ENCODE results near the gene HRC. TPM values are rescaled to one million over a fixed set of nuclear protein-coding genes. Genes with fewer than 3 reads are reported as not detected.
A peak's percentile ranks its signal among the peaks of the same experiment; 100 is the strongest.
"Not testable (repeated sequence)": the region's sequence is repeated elsewhere in the genome, so short reads cannot be mapped to it uniquely, and the experiment has no call there.

Gene HRC
- total RNA-seq, 2 experiments from 2014 or later, result not detected

- no peak for DNase-seq
- H3K4me1 Mint-ChIP-seq, result peaks cover 25% of the 10 kb centered on the region
- no peak overlapping the region for H3K4me3 Mint-ChIP-seq
- H3K27me3 Mint-ChIP-seq, result peaks cover 68% of the 10 kb centered on the region
- no peaks in the 10 kb centered on the region for H3K36me3 Mint-ChIP-seq
- no peaks in the 10 kb centered on the region for H3K9me3 Mint-ChIP-seq (ENCODE audit: low read depth)
- no peak for ATAC-seq
- H3K27ac Mint-ChIP-seq, result no peak overlapping the region
- CTCF ChIA-PET, result no interaction called here
Observed at GRCh38 chr19:49153167-49153809, 1.9 kb downstream of the HRC start.

- Mint-ChIP-seq H3K9me3 (ENCODE audit: low read depth) (no peaks in the 10 kb centered on the region), H3K4me1 (peaks cover 24% of the 10 kb centered on the region), H3K36me3 (no peaks in the 10 kb centered on the region), H3K4me3 (no peak overlapping the region), H3K27ac (no peak overlapping the region), H3K27me3 (peaks cover 65% of the 10 kb centered on the region)
- DNase-seq, result no peak
- no peak for ATAC-seq
- CTCF ChIA-PET, result interaction anchor here (1.1 kb wide), 1 partner anchor 53 kb away, joined by 3 read pairs; no protein-coding TSS in a partner anchor
Observed at GRCh38 chr19:49152119-49152550, 3.1 kb downstream of the HRC start.

- no peaks in the 10 kb centered on the region for H3K9me3 Mint-ChIP-seq (ENCODE audit: low read depth)
- ATAC-seq (no peak), DNase-seq (no peak)
- peaks cover 70% of the 10 kb centered on the region for H3K27me3 Mint-ChIP-seq
- H3K27ac Mint-ChIP-seq, result no peak overlapping the region
- H3K4me3 Mint-ChIP-seq, result no peak overlapping the region
- H3K4me1 Mint-ChIP-seq, result peaks cover 24% of the 10 kb centered on the region
- H3K36me3 Mint-ChIP-seq, result no peaks in the 10 kb centered on the region
- CTCF ChIA-PET, result interaction anchor here (1.0 to 1.9 kb wide), 4 partner anchors 52 to 151 kb away, joined by 3 to 10 read pairs (median 4); no protein-coding TSS in a partner anchor
Observed at GRCh38 chr19:49151267-49152118, 3.7 kb downstream of the HRC start.

- DNase-seq, result no peak
- ATAC-seq, result no peak
- no peak overlapping the region for H3K27ac Mint-ChIP-seq
- peaks cover 25% of the 10 kb centered on the region for H3K4me1 Mint-ChIP-seq
- no peaks in the 10 kb centered on the region for H3K9me3 Mint-ChIP-seq (ENCODE audit: low read depth)
- peaks cover 69% of the 10 kb centered on the region for H3K27me3 Mint-ChIP-seq
- no peaks in the 10 kb centered on the region for H3K36me3 Mint-ChIP-seq
- H3K4me3 Mint-ChIP-seq, result no peak overlapping the region
- CTCF ChIA-PET, result interaction anchor here (1.0 to 1.9 kb wide), 3 partner anchors 53 to 151 kb away, joined by 3 to 10 read pairs (median 4); no protein-coding TSS in a partner anchor
Observed at GRCh38 chr19:49150944-49151243, 4.3 kb downstream of the HRC start.

GRCh38 chr19:49150106-49150943, 4.9 kb downstream of the HRC start:
- peak; percentile 56 for DNase-seq
- peak; percentile 26 for ATAC-seq
- Mint-ChIP-seq H3K27me3 (peaks cover 69% of the 10 kb centered on the region), H3K4me1 (peaks cover 30% of the 10 kb centered on the region), H3K27ac (no peak overlapping the region), H3K4me3 (peak overlapping the region; percentile 69), H3K9me3 (ENCODE audit: low read depth) (no peaks in the 10 kb centered on the region), H3K36me3 (no peaks in the 10 kb centered on the region)
- CTCF ChIA-PET, result interaction anchor here (1.3 to 3.6 kb wide), 5 partner anchors 36 to 150 kb away, joined by 3 to 20 read pairs (median 10); partner anchors contain the start of gene LIN7B

GRCh38 chr19:49149652-49150105, 5.5 kb downstream of the HRC start:
- H3K36me3 Mint-ChIP-seq, result no peaks in the 10 kb centered on the region
- H3K9me3 Mint-ChIP-seq (ENCODE audit: low read depth), result no peaks in the 10 kb centered on the region
- peak overlapping the region; percentile 69 for H3K4me3 Mint-ChIP-seq
- no peak for ATAC-seq
- CTCF ChIA-PET, result interaction anchor here (1.3 to 3.6 kb wide), 3 partner anchors 35 to 52 kb away, joined by 4 to 20 read pairs (median 17); partner anchors contain the start of gene LIN7B
- no peak overlapping the region for H3K27ac Mint-ChIP-seq
- peaks cover 32% of the 10 kb centered on the region for H3K4me1 Mint-ChIP-seq
- H3K27me3 Mint-ChIP-seq, result peaks cover 67% of the 10 kb centered on the region
- DNase-seq, result no peak

GRCh38 chr19:49148784-49149651, 6.2 kb downstream of the HRC start:
- CTCF ChIA-PET, result interaction anchor here (0.8 to 3.6 kb wide), 5 partner anchors 22 to 156 kb away, joined by 3 to 20 read pairs (median 6); partner anchors contain the start of genes GYS1, LIN7B and RUVBL2
- Mint-ChIP-seq H3K36me3 (no peaks in the 10 kb centered on the region), H3K9me3 (ENCODE audit: low read depth) (no peaks in the 10 kb centered on the region), H3K27me3 (peaks cover 60% of the 10 kb centered on the region), H3K4me3 (peak overlapping the region; percentile 28), H3K27ac (no peak overlapping the region), H3K4me1 (peaks cover 32% of the 10 kb centered on the region)
- peak; percentile 91 for DNase-seq
- peak; percentile 54 for ATAC-seq

GRCh38 chr19:49148044-49148682, 7.0 kb downstream of the HRC start:
- peaks cover 32% of the 10 kb centered on the region for H3K4me1 Mint-ChIP-seq
- H3K4me3 Mint-ChIP-seq, result no peak overlapping the region
- ATAC-seq (no peak), DNase-seq (no peak)
- CTCF ChIA-PET, result interaction anchor here (0.8 to 3.6 kb wide), 8 partner anchors 21 to 155 kb away, joined by 3 to 20 read pairs (median 4); partner anchors contain the start of genes GYS1, LIN7B and RUVBL2
- H3K27me3 Mint-ChIP-seq, result peaks cover 55% of the 10 kb centered on the region
- no peak overlapping the region for H3K27ac Mint-ChIP-seq
- H3K36me3 Mint-ChIP-seq, result no peaks in the 10 kb centered on the region
- H3K9me3 Mint-ChIP-seq (ENCODE audit: low read depth), result no peaks in the 10 kb centered on the region

- Mint-ChIP-seq H3K27me3 (peaks cover 50% of the 10 kb centered on the region), H3K4me1 (peaks cover 35% of the 10 kb centered on the region)
- H3K4me3 Mint-ChIP-seq; H3K36me3 Mint-ChIP-seq; ATAC-seq; H3K27ac Mint-ChIP-seq; H3K9me3 Mint-ChIP-seq (ENCODE audit: low read depth); DNase-seq: not testable (repeated sequence)
- CTCF ChIA-PET, result interaction anchor here (0.6 to 3.4 kb wide), 20 partner anchors 11 to 356 kb away, joined by 3 to 23 read pairs (median 4); partner anchors contain the start of genes GYS1, LIN7B and RUVBL2
Observed at GRCh38 chr19:49146408-49146770, 8.8 kb downstream of the HRC start.

GRCh38 chr19:49145573-49146407, 9.4 kb downstream of the HRC start:
- H3K27me3 Mint-ChIP-seq, result peaks cover 46% of the 10 kb centered on the region
- CTCF ChIA-PET, result interaction anchor here (0.5 to 3.4 kb wide), 25 partner anchors 10 to 357 kb away, joined by 3 to 23 read pairs (median 4); partner anchors contain the start of genes GYS1, LIN7B and RUVBL2
- ATAC-seq (peak; percentile 45), DNase-seq (peak; percentile 83)
- H3K4me1 Mint-ChIP-seq, result peaks cover 33% of the 10 kb centered on the region
- no peak overlapping the region for H3K4me3 Mint-ChIP-seq
- H3K27ac Mint-ChIP-seq, result no peak overlapping the region
- no peaks in the 10 kb centered on the region for H3K9me3 Mint-ChIP-seq (ENCODE audit: low read depth)
- no peaks in the 10 kb centered on the region for H3K36me3 Mint-ChIP-seq

- peak; percentile 96 for ATAC-seq
- Mint-ChIP-seq H3K27ac (no peak overlapping the region), H3K9me3 (ENCODE audit: low read depth) (no peaks in the 10 kb centered on the region)
Observed at GRCh38 chr19:49142866-49143335, 12.3 kb downstream of the HRC start.

More at GRCh38 chr19:49142866-49143335, 12.3 kb downstream of the HRC start:
- peaks cover 16% of the 10 kb centered on the region for H3K4me1 Mint-ChIP-seq
- CTCF ChIA-PET, result interaction anchor here (2.3 kb wide), 1 partner anchor 45 kb away, joined by 16 read pairs; no protein-coding TSS in a partner anchor
- H3K4me3 Mint-ChIP-seq, result peak overlapping the region; percentile 71
- H3K27me3 Mint-ChIP-seq, result peaks cover 22% of the 10 kb centered on the region
- peak; percentile 85 for DNase-seq
- H3K36me3 Mint-ChIP-seq, result no peaks in the 10 kb centered on the region

All from activated CD8-positive, alpha-beta memory T cell treated with anti-CD3 and anti-CD28 coated beads, Interleukin-2, amount 10 ng/mL, durations not matched to agents 7 days and 5 days (primary cell).